AG10803 (cell line): Measurements from ENCODE around the gene PIK3R1.
A peak's percentile ranks its signal among the peaks of the same experiment; 100 is the strongest.

Experiments
- DNase-seq: peaks from one replicate; pipeline ENCODE4 v3.0.0; 2010; ENCODE audit warnings: low read depth
- H3K4me3 ChIP-seq: 2 replicates; pipeline ENCODE4 v1.5.1; 2011; ENCODE audit warnings: mild to moderate bottlenecking, low read length, control low read depth
- CTCF ChIP-seq: conservative IDR thresholded peaks from 2 replicates; pipeline ENCODE4 v1.5.1; 2011; ENCODE audit warnings: mild to moderate bottlenecking, low read length, control low read depth, inconsistent platforms

The PIK3R1 gene

GRCh38 chr5:68215898-68216244 is 315 bp downstream of the PIK3R1 start:
- no peak for TF ChIP-seq CTCF
- peak overlapping the region; percentile 86 for H3K4me3 ChIP-seq
- no peak for DNase-seq

GRCh38 chr5:68216245-68217046 is 890 bp downstream of the PIK3R1 start:
- TF ChIP-seq CTCF, result no peak
- DNase-seq, result no peak

GRCh38 chr5:68217047-68217355 is 1.4 kb downstream of the PIK3R1 start:
- DNase-seq, result no peak
- peak overlapping the region; percentile 86 for H3K4me3 ChIP-seq
- TF ChIP-seq CTCF, result no peak

More at GRCh38 chr5:68216245-68217046, 890 bp downstream of the PIK3R1 start:
- peak overlapping the region; percentile 86 for H3K4me3 ChIP-seq

GRCh38 chr5:68217528-68217927 is 2.0 kb downstream of the PIK3R1 start:
- H3K4me3 ChIP-seq, result peak overlapping the region; percentile 86
- DNase-seq, result peak; percentile 46
- no peak for TF ChIP-seq CTCF

- no peak for DNase-seq
- H3K4me3 ChIP-seq, result no peak overlapping the region; the same call in 1 of the 2 replicates
- TF ChIP-seq CTCF, result no peak
Measured at GRCh38 chr5:68219161-68219816, 3.7 kb downstream of the PIK3R1 start.

GRCh38 chr5:68220260-68220659 is 4.7 kb downstream of the PIK3R1 start:
- TF ChIP-seq CTCF, result no peak
- no peak overlapping the region for H3K4me3 ChIP-seq
- no peak for DNase-seq

- no peak for TF ChIP-seq CTCF
- H3K4me3 ChIP-seq, result no peak overlapping the region
- no peak for DNase-seq
Measured at GRCh38 chr5:68220914-68221313, 5.4 kb downstream of the PIK3R1 start.
